GM19468 (cell line): ENCODE measurements around the gene KRTAP5-1.

Experiments used
- ATAC-seq: cut with Tn5 transposase; IDR thresholded peaks from one replicate; pipeline ENCODE4 v1.9.1; 2021; ENCODE audit warnings: mild to moderate bottlenecking, moderate library complexity, moderate number of reproducible peaks; ENCODE audit not compliant: unreplicated experiment; ENCODE audit errors: extremely low read depth

Gene KRTAP5-1

GRCh38 chr11:1562469-1563148, 22.5 kb downstream of the KRTAP5-1 start:
- no peak for ATAC-seq

- ATAC-seq, result no peak
Measured at GRCh38 chr11:1561955-1562354, 23.1 kb downstream of the KRTAP5-1 start.

- ATAC-seq, result no peak
Measured at GRCh38 chr11:1561266-1561665, 23.8 kb downstream of the KRTAP5-1 start.

GRCh38 chr11:1560649-1561251, 24.3 kb downstream of the KRTAP5-1 start:
- ATAC-seq, result no peak

GRCh38 chr11:1560002-1560648, 25.0 kb downstream of the KRTAP5-1 start:
- no peak for ATAC-seq

GRCh38 chr11:1559111-1559951, 25.8 kb downstream of the KRTAP5-1 start:
- ATAC-seq, result no peak

- ATAC-seq, result no peak
Measured at GRCh38 chr11:1558775-1559110, 26.3 kb downstream of the KRTAP5-1 start.

- no peak for ATAC-seq
Measured at GRCh38 chr11:1557904-1558774, 26.9 kb downstream of the KRTAP5-1 start.

GRCh38 chr11:1557051-1557884, 27.8 kb downstream of the KRTAP5-1 start:
- no peak for ATAC-seq

GRCh38 chr11:1556278-1556902, 28.7 kb downstream of the KRTAP5-1 start:
- no peak for ATAC-seq

- no peak for ATAC-seq
Measured at GRCh38 chr11:1555713-1556153, 29.4 kb downstream of the KRTAP5-1 start.

- ATAC-seq, result no peak
Measured at GRCh38 chr11:1554981-1555712, 29.9 kb downstream of the KRTAP5-1 start.

- no peak for ATAC-seq
Measured at GRCh38 chr11:1553808-1554594, 31.1 kb downstream of the KRTAP5-1 start.

GRCh38 chr11:1549338-1550330, 35.4 kb downstream of the KRTAP5-1 start:
- ATAC-seq, result no peak

- ATAC-seq, result no peak
Measured at GRCh38 chr11:1548221-1549070, 36.6 kb downstream of the KRTAP5-1 start.
